NCI-H226 (cell line): ENCODE data around the gene PTPRD.
A peak's percentile ranks its signal among the peaks of the same experiment; 100 is the strongest.

Experiments used
- DNase-seq: peaks from one replicate; pipeline ENCODE4 v3.0.0-alpha.2; 2015

Gene PTPRD

DNA sequence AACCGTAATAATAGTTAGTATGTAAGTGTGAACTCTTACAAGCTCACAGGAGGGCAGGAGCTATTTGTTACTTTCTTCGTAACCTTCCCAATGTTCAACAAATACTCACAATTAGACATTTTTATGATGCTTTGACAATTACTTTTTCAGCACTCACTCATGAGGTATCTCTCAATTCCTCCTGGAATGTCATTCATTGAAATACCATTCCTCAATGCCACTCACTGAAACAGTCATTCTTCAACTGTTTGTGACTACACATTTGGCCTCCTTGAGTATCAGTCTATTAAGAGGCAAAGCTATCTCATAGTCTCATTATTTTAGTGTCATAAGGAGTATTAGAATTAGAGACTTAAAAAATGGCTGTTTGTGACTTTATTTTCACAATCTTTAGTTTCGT, 2079.1 kb downstream of the PTPRD start:
- DNase-seq = no peak

DNA sequence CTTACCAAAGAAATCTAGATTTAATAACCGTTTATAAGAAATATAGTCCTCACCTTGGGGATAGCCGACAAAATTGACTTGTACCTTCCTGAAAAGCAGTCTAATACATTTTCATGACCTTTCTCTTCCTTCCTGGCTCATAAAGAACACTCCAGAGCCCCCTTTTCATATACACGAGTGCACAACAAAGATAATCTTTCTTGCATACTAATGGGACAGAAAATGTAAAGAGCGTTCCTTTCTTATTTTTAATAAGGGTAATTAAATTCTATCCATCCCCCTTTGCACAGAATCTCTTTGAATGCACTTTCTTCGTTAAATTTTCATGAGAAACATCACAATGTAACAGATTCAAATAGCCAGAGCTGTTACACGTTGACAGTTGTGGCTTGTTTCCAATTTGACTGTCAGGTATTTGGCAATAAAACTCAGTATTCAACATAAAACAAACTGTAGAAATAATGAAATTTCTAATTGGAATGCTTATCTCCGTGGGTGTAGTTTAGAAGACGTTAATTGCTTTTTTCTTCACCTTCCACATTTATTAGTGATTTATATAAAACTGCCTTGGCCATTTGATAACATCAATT, 2080.9 kb downstream of the PTPRD start:
- no peak for DNase-seq

DNA sequence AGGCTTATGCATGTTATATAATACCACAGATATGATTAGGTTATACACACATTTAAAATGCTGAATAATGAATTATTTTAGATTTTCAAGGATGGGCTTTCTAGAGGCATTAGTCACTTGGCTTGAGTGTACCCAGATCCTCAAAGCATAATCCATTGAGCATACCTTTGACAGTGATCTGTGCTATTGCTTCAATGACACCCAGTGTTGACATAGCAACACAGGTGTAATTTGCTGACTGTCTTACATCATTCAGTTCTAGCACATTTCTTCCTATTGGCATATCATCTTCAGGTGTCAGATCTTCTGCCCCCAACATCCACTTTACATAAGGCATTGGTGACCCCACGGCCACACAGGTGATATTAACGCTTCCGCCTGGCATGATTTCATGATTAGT, 2091.7 kb downstream of the PTPRD start:
- no peak for DNase-seq

DNA sequence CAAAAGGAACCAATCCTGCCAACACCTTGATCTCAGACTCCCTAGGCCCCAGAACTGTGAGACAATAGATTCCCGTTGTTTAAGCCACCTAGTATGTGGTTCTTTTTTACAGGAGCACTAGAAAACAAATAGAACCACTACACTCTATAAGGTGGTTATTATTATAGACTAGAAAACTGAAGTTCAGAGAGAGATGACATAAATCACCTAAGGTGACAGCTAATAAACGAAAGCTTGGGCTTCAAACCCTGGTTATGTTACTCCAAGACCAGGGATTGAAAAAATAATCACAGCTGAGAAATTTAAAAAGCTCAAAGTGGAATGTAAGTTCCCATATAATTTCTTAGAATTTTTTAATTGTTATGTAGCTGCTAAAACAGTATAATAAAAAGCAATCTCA, 2097.1 kb downstream of the PTPRD start:
- DNase-seq = no peak

DNA sequence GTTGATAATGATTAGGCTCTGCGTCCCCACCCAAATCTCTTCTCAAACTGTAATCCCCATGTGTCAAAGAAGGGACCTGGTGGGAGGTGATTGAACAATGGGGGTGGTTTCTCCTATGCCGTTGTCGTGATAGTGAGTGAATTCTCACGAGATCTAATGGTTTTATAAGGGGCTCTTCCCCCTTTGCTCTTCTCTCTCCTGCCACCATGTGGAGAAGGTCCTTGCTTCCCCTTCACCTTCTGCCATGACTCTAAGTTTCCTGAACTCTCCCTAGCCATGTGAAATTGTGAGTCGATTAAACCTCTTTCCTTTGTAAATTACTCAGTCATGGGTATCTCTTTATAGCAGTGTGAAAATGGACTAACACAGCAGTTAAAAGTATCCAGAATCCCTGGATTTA, 2098.0 kb downstream of the PTPRD start:
- no peak for DNase-seq

DNA sequence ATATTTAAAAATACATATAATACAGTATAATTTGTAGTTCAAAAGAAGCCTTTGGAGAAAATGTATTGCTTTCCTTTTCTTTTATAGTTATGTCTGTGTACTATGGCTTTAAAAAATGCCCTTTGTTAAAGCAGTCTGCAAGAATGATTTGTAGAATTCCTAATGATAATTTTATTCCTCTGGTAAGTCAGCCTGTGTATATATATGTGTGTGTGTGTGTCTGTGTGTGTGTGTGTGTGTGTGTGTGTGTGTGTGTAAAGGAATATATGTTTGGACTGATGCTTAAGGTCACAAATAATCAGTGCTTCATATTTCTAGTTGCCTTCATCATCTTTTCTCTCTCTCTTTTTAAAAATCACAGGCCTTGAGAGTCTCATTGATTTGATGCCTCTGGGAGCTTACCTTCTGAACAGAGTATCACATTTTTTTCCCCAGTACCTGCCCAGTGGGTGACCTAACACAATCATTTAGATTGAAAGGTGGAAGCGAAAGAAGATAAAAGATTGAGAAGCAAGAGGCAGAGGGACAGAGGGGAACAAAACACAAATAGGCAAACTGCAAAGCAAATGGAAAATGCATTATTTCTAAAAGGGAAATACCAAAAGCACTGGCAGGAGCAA, 2104.0 kb downstream of the PTPRD start:
- DNase-seq = no peak

DNA sequence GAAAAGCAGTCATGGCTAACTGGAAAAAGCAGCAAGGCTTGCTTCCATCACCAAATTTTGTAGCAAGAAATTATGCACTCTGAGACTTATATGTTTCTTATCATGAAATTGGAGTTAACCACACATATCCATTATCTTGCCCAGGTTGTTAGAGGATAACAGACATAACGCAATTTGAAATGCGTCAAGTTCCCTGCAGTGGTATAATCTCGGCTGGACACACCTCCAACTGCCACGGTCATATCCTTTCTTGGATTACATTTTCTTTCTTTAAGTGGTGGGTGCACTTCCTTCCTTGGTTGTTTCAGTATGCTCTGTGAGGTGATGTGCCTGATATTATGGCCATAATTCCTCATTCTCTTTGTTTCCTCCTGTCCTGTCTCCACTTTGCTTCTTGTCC, 2118.2 kb downstream of the PTPRD start:
- no peak for DNase-seq

DNA sequence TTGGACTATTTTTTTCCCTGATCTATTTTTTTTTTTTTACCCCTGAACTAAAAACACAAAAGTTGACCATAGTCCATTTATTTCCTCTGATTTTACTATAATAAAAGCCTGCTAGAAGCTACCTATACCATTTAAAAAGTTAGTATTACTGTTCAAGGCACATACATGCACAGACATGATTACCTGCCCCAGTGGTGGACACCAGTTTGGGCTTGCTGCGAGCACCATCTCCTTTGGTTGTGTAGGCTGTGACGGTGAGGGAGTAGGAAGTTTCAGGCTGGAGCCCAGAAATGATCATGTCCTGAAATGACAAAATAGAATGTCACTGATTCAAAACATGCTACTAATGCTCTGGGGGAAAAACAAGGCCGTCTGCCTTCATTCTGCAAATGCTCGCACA, 2120.1 kb downstream of the PTPRD start:
- DNase-seq = no peak

DNA sequence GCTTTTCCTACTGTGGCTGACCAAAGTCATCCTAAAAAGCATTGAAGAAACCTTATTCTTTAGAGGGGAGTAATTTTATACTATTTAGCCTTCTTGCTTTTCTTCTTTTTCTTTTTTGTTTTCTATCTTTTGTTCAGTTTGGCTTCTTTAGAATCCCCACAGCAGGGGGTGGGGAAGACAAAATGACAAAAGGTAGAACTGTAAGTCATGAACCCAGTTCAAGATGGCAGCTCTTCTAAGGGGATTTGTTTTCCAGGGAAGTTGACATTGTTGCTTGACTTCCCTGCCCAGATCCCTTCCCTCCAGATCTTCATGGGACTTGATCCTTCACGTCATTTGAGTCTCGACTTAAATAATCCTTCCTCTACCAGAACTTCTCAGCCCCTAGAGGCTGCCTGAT, 2120.8 kb downstream of the PTPRD start:
- DNase-seq = no peak

DNA sequence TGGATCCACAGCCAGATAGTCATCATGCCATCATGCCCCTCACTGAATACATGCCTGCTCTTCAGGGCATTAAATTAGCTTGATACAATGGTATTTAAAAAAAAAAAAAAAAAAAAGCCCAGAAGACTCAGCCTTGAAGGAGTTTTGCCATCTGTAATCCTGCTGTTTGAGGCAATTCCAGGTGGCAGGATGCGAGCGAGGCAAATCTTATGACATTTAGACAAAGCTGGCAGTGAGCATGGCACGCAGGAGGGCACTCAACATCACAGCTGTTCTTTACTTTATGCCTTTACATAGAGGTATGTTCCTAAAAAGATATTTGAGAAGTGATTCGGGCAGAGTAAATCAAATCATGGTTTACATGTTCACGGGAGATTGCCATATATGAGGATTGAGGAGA, 2121.2 kb downstream of the PTPRD start:
- DNase-seq = no peak

DNA sequence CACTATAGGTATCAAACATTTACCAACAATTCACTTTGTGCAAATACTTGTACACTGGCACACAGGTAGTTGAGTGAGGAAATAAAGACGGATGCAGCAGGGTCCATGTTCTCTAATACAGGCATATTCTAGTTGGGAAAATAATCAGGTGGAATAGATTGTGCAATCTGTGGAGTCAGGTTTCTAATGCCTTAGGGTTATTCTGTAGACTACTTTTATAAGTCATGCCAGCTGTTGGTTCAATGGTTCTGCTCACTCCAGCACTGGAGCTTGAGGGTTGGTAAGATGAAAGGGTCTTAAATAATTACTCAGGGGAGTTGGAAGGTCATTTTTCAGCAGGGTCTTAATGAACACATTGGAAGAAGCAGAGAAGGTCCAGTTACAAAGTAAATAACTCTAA, 2123.0 kb downstream of the PTPRD start:
- peak; percentile 17 for DNase-seq

DNA sequence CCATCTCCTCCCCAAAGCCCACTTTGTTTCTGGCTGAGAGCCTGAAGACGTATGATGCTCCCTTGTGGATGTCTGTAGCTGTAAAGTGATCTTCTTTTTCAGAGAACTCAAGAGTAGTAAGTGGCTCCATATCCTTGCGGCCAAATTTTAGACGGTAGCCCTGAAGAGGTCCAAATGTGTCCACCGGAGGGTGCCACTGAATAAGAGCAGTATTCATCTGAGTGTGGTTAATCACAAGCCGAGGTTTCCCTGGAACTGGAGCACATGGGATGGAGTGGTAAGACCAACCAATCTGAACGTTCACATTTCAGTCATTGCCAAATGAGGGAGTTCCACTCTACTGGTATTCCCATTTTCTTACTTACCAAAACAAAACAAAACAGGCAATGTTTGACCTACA, 2126.7 kb downstream of the PTPRD start:
- peak; percentile 22 for DNase-seq

DNA sequence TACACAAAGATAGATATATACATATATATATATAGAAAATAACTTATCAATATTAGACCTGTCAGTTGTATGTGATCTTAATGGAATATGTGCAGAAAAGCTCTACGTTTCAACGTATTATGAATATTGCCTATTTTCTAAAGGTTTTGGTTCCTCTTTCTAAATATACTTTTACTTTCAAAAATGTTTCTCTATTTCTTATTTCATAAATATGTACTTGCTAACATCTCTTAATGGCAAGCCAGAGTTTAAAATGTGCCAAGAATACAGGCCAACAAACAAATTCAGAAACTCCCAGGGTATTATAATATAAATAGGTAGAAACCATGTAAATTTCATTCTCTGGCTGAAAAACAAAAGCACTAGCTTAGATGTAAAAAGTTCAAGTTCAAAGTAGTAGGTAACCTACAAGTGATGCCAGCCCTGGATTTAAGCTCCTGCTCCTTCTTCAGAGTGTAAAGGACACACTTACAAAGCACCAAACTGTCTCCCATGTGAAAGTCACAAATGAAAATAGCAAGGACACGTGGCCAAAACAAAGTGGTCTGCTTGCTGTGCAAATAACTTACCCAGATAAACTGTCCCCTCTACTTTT, 2128.1 kb downstream of the PTPRD start:
- DNase-seq = no peak

DNA sequence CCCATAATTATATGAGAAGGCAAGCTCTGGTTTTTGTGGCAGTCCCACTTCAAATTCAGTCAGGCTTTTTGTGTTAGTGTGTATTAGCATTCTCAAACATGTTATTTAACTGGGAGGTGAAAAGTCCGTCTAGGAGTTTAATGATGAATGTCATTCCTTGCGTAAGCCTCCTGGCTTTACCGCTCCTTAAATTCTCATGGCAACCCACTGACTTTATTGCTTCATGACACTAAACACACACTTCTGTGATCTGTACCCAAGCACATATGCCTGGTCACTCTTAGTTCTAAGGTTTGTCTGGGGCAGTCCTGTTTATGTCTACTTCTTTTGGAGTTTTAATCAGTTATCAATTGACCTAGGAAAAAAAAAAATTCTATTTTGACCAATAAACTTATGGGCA, 2135.4 kb downstream of the PTPRD start:
- DNase-seq = peak; percentile 7

DNA sequence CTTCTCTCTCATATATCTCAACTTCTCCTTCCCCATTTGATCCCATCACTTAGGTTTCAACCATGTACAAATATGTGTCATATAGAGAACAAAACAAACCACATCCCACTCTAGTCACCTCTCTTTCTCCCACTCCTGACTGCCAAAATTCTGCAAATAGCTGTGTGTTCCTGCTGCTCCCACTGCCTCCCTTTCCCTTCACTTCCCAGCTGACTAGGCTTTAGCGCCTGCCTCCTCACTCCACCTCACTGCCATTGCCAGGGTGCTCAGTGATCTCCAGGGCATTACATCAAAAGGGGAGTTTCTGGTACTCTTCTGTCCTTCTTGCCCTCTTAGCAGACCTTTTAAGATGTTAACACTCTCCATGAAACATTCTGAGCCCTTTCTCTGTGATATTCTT, 2137.9 kb downstream of the PTPRD start:
- DNase-seq = no peak

DNA sequence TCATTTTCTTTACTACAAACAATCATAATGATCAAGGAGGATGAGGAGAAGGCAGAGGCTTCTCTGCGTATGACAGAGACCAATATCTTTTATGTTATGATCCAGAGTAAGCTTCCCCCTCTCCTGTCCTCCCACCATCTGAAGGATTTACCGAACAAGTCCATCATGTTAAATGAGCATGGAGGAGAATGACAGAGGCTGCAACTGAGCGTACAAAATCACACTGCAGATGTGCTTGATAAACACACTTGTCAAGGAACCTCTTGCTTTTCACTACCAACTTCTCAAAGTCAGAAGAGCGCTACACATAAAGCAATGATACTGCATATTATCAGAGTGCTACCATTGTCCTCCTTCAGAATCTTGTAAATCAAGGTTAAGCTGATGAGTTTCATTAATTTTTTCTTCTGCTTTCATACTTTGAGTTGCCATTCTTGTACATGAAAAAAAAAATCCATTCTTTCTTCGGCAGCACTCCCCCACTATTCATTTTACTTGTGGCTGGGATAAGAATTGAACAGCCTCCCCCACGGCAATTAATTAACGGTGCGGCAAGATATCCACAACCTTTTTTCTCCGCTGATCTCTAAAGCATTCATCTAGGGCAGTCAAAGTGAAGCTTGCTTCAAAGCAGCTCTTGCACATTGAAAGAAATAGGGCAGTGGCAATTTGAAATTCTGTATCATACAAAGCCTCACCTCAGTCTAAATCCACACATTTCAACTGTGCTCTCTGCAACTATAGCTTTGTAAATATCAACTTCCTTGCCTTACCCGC, 2139.4 kb downstream of the PTPRD start:
- DNase-seq = no peak

DNA sequence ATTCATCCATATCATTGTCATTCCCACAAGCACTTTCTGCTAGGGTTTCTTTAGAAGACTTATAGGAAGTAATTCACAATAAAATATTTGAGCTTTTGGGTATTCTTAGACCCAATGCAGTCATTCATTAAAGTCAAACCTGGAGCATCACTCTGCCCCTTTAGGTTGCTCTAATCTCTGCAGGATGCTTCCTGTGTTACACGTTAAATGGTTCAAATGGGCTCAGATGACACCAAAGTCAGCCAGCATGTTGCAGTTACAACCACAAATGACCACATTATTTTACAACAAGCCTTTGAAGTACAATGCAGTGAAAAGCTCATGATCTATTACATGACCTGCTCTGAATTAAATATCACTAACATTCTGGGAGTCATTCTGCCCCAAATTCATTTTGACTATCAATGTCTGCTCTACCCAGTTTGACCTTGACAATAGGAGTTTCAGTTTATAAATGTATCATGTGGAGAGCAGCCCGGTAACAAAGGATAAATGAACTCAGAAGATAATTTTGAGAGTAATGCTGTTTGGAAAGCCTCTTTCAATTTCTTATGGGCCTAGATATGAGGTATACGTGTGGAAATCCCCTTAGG, 2144.7 kb downstream of the PTPRD start:
- no peak for DNase-seq

DNA sequence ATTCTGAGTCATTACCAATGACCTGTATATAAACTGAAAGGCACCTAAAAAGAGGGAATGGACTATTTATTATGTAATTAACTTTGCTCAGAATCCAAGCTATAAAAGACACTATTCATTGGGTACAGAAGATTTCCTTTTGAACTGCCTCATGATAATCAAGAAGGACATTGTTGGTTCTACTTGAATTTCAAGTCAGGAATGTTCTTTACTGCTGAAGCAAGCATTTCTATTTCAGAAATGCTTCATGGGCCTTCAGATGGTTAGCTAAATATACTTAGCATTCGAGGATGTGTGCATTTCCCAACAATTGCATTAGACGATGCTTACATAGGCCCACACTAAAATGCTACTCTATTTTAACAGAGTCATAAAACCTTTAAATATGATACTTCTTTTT, 2155.0 kb downstream of the PTPRD start:
- DNase-seq = no peak

DNA sequence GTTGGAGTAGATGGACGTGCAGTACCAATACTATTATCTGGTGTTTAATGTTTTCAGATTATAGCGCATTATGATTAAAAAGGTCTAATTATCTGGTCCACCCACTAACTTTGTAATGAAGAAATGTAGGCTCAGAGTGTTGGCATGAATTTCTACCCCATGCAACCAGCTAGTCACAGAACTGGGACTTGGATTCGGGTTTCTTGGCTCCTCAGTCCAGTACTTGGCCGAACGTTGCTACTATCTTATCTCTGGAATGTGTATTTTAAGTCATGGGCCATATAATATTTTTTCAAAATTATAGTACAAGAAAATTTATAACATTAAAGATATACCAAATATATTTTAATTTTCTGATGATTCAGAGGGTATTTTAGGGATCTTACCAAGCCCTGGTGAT, 2155.7 kb downstream of the PTPRD start:
- DNase-seq = peak; percentile 31

DNA sequence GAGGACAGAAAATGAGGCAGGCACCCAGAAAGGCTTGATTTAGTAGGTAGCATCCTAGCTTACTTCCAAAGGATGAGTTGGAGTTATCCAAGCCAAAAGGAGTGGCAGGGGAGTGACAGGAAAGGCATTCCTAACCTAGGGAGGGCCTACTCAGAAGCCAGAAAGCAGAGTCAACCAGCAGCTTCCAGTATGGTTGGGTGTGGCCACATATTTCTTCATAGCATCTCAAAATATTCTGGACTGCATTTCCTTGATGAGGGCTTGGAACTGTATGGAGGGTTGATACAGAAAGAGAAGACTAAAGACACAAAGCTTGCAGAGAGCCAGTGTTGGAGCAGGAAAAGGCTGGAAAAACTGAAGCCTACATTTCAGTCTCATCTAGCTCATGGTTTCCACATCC, 2156.5 kb downstream of the PTPRD start:
- peak; percentile 81 for DNase-seq

DNA sequence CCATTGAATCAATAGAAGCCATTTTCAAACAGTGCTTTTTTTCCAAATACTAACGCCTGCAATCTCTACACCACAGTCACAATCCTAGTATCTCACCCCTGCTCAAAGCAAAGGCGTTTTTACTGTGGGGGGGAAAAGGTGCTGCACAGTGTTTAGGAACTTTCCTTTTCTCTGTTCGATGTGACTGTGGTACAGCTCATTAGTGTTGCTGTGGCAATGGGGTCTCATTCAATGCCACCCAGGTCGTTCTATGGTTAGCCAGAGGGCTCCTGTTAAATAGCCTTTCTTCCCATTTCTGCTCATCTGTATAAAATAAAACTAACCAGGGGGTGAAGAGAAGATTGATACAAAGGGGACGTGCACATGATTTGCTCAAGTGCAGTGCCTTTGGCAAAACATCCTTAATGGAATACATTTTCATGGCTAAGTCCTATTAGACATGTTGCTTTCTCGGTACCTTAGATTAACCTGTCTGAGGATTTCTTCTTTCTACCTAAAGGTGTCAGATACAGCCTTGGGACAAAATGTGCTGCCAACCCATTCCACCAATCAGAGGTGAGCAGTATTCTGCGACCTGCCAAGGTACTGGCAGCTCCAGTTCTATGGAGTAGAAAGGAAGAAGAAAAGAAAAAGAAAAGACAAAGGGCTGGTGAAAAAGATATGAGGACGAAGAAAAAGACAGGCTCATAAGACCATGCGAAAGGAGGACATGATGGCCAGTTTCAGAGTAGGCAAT, 2161.8 kb downstream of the PTPRD start:
- no peak for DNase-seq

DNA sequence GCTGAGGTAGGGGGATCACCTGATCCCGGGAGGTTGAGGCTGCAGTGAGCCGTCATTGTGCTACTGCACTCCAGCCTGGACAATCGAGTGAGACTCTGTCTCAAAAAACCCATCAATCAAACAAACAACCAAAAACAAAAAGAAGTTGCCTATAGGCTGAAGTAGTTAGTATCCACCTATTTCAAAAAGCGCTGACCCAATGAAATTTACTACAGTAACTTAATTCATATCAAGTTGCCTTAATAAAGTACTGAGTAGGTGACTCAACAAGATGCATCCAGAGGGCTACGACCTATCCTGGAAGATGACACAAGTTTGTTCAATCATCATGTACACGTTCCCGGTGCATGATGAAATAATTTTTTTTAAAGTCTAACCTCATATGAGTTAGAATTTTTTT, 2164.6 kb downstream of the PTPRD start:
- DNase-seq = no peak

DNA sequence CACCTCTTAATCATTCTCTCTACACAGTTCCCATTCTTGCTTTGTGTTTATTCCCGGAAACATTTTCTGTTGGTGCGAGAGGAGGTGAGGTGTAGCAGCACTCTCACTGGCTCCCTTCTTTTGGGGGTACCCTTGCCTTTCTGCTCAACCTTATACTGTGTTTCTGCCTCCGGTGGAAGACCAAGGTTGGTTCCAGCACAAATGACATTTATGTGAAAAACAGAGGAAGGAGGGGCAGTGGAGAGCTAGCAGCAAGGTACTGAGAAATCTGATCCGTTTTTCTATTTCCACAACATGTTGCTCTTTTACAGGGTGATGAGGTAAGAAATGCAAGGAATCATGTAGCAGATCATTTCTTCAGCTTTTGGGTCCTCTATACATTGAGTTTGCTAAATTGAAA, 2165.2 kb downstream of the PTPRD start:
- DNase-seq = no peak
